Ascending aorta (tissue), 2 donors: Measurements from ENCODE around the gene ZDHHC20. TPM values are rescaled to one million over a fixed set of nuclear protein-coding genes. Genes with fewer than 3 reads are reported as not detected.

Experiments
- DNase-seq, 2 donors: peaks; one replicate each; pipeline ENCODE4 v3.0.0-alpha.2; 2019; ENCODE audit warnings: low spot score in 2 of 2
- H3K27ac ChIP-seq, 2 donors: fragments of 200-600 bp; sonication (generic); one replicate each; pipeline ENCODE4 v1.5.1; 2016 to 2017; ENCODE audit warnings: mild to moderate bottlenecking in 1 of 2
- H3K27me3 ChIP-seq: fragments of 200-600 bp; sonication (generic); one replicate; pipeline ENCODE4 v1.5.1; 2017
- H3K36me3 ChIP-seq, 2 donors: fragments of 200-600 bp; sonication (generic); one replicate each; pipeline ENCODE4 v1.5.1; 2016
- H3K4me1 ChIP-seq, 2 donors: fragments of 200-600 bp; sonication (generic); one replicate each; pipeline ENCODE4 v1.5.1; 2016 to 2017; ENCODE audit warnings: mild to moderate bottlenecking in 1 of 2
- H3K4me3 ChIP-seq, 2 donors: fragments of 200-600 bp; sonication (generic); one replicate each; pipeline ENCODE4 v1.5.1; 2016 to 2017; ENCODE audit warnings: mild to moderate bottlenecking in 1 of 2
- H3K9me3 ChIP-seq, 2 donors: fragments of 200-600 bp; sonication (generic); one replicate each; pipeline ENCODE4 v1.5.1; 2016
- intact Hi-C: fragments of 100-400 bp; cut with DNase I; formaldehyde crosslinking; loops from one replicate; pipeline ENCODE4 v1.15.1; 2023
- total RNA-seq: library from RNA; depleted of rRNA; stranded (reverse); fragments of >200 nt; gene quantifications from one replicate; pipeline ENCODE4 v1.1.0, GENCODE V29; 2016
- TF ChIP-seq, protein P1 (sequence below), 3 experiments: fragments of 200-600 bp in 2 of 3; fragments of 450-650 bp in 1 of 3; sonication (generic) in 2 of 3; IDR thresholded peaks; one replicate each; pipeline ENCODE4 v1.5.1; 2016 to 2019; ENCODE audit warnings: antibody characterized with exemption in 3 of 3, mild to moderate bottlenecking in 1 of 3, moderate library complexity in 1 of 3

ZDHHC20 gene
- total RNA-seq, 1 donor from 2014 or later, result 39.8 TPM

DNA sequence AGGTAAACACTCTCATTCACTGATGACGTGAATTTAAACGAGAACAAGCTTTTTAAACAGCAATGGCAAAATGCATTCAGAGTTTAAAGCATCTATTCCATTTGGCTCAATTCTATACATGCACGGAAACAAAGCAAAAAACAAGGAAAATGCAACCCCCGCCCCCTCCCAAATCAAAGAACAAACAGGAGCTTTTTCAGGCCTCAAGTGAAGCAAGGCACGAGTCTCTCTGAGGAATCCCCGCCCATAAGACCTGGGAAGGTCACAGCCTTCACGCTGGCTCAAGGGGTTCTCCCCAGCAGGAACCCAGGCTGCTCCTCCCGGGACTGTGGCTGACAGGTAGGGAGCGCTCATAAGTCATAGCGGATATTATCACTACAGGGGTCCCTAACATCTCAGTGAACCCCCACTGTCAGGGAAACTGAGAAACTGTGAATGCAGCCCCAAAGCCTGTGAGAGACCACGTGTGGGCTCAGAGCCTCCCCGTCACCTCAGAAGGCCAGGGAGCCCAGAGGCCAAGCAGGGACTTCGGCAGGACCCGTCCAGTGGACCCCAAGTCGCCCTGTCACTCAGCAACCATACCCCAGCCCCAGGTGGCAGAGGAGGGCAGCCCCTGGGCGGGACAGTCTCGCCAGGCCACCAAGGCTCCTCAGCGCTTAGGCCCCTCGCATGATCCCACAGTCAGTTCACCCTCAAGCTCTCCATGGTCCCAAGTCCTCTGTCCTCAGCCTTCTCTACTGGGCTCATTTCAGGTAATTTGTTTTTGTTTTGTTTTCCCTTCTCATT, 117.3 kb downstream of the ZDHHC20 start:
- intact Hi-C loops, result no loop called here
- DNase-seq, result no peak
- Histone ChIP-seq H3K4me3 (no peak overlapping the region), H3K9me3 (no peaks in the 10 kb centered on the region), H3K27ac (no peak overlapping the region), H3K36me3 (no peaks in the 10 kb centered on the region), H3K27me3 (no peaks in the 10 kb centered on the region), H3K4me1 (no peaks in the 10 kb centered on the region)
- TF ChIP-seq, protein P1, sequence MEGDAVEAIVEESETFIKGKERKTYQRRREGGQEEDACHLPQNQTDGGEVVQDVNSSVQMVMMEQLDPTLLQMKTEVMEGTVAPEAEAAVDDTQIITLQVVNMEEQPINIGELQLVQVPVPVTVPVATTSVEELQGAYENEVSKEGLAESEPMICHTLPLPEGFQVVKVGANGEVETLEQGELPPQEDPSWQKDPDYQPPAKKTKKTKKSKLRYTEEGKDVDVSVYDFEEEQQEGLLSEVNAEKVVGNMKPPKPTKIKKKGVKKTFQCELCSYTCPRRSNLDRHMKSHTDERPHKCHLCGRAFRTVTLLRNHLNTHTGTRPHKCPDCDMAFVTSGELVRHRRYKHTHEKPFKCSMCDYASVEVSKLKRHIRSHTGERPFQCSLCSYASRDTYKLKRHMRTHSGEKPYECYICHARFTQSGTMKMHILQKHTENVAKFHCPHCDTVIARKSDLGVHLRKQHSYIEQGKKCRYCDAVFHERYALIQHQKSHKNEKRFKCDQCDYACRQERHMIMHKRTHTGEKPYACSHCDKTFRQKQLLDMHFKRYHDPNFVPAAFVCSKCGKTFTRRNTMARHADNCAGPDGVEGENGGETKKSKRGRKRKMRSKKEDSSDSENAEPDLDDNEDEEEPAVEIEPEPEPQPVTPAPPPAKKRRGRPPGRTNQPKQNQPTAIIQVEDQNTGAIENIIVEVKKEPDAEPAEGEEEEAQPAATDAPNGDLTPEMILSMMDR (IDR thresholded peaks at IDR 0.05), result no peak

- H3K27me3 ChIP-seq, result no peaks in the 10 kb centered on the region
- H3K27ac ChIP-seq, result no peak overlapping the region
- TF ChIP-seq, protein P1 (IDR thresholded peaks at IDR 0.05), result no peak
- no peaks in the 10 kb centered on the region for H3K36me3 ChIP-seq
- DNase-seq, result no peak
- intact Hi-C loops, result no loop called here
- no peaks in the 10 kb centered on the region for H3K9me3 ChIP-seq
- no peaks in the 10 kb centered on the region for H3K4me1 ChIP-seq
- H3K4me3 ChIP-seq, result no peak overlapping the region
Observed at GRCh38 chr13:21338639-21339278, 120.3 kb downstream of the ZDHHC20 start.

DNA sequence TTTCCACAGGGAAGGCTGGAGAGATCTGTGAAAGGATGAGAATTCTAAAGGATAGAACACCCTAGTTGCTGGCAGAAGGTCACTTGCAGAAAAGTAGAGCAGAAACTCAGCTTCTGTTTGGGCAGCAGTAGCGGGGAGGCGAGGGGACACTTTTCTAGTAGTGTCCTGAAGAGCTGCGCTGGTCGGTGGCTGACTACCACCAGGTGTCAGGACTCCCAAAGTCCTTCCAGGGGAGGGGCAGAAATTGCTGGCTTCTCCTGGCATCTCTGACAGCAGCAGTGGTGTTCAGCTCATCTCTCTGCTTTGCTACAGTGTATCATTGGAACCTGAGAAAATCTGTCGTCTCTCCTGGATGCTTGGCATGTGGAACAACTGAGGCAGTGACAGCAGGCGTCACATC, 120.9 kb downstream of the ZDHHC20 start:
- H3K4me3 ChIP-seq, result no peak overlapping the region
- H3K36me3 ChIP-seq, result no peaks in the 10 kb centered on the region
- TF ChIP-seq, protein P1 (IDR thresholded peaks at IDR 0.05), result no peak
- DNase-seq, result no peak
- intact Hi-C loops, result no loop called here
- H3K27me3 ChIP-seq, result no peaks in the 10 kb centered on the region
- H3K9me3 ChIP-seq, result no peaks in the 10 kb centered on the region
- no peaks in the 10 kb centered on the region for H3K4me1 ChIP-seq
- no peak overlapping the region for H3K27ac ChIP-seq

GRCh38 chr13:21336609-21337349, 122.3 kb downstream of the ZDHHC20 start:
- no peak for DNase-seq
- Histone ChIP-seq H3K4me1 (no peaks in the 10 kb centered on the region), H3K36me3 (no peaks in the 10 kb centered on the region), H3K4me3 (no peak overlapping the region), H3K27me3 (no peaks in the 10 kb centered on the region), H3K9me3 (no peaks in the 10 kb centered on the region), H3K27ac (no peak overlapping the region)
- TF ChIP-seq, protein P1 (IDR thresholded peaks at IDR 0.05), result no peak
- intact Hi-C loops, result no loop called here

DNA sequence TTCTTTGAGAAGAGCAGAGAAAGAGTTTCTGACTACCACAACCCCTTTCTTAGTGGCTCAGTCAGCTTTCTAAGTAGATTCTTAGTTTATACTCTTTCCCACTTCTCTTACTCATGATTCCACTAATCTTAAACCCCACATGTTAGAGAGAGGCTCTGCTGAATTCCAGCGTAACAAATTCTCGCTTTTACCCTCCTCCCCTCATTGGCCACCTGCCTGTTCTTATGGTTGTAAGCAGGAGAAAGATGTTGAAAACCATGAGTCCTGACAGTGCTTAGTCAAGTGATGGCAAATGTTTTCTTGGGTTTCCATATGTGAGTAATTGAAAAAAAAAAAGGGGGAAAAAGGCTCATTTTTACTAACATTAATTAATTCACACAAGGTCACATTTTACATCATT, 125.9 kb downstream of the ZDHHC20 start:
- no peak for DNase-seq
- Histone ChIP-seq H3K27ac (no peak overlapping the region), H3K4me1 (no peaks in the 10 kb centered on the region), H3K9me3 (no peaks in the 10 kb centered on the region), H3K36me3 (no peaks in the 10 kb centered on the region), H3K27me3 (no peaks in the 10 kb centered on the region), H3K4me3 (no peak overlapping the region)
- TF ChIP-seq, protein P1 (IDR thresholded peaks at IDR 0.05), result no peak
- intact Hi-C loops, result no loop called here
